ENCODE results near the gene FOXI1.

FOXI1 gene

DNA sequence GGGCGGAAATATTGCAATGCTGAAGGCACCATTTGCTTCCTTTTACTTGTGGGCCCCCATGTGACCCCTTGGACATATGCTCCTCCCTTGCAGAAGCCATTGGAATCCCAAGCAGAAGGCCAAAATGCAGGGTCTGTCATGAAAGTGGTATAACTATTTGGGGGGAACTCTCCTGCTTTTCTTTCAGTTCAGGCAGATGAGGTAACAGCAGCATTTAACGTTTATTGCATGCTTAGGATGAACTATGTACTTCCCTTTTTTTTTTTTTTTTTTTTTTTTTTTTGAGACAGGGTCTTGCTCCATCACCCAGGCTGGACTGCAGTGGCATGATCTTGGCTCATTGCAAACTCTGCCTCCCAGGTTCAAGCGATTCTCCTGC lies 7.8 kb downstream of the FOXI1 start:
- no peak overlapping the region for H3K4me3 ChIP-seq (ENCODE audit: low read depth, low read length)
- no peaks in the 10 kb centered on the region for H3K9me3 ChIP-seq
- no peak for DNase-seq
- H3K27me3 ChIP-seq: no peaks in the 10 kb centered on the region
- H3K4me1 ChIP-seq: no peaks in the 10 kb centered on the region
- no peak for TF ChIP-seq CTCF (IDR thresholded peaks at IDR 0.05; ENCODE audit: low read depth, low read length)
- no peaks in the 10 kb centered on the region for H3K36me3 ChIP-seq

GRCh38 chr5:170114271-170114670 lies 8.6 kb downstream of the FOXI1 start:
- Histone ChIP-seq H3K9me3 (no peaks in the 10 kb centered on the region), H3K36me3 (no peaks in the 10 kb centered on the region), H3K27me3 (peaks cover 1% of the 10 kb centered on the region; the same call in 1 of the 2 replicates), H3K4me3 (ENCODE audit: low read depth, low read length) (no peak overlapping the region), H3K4me1 (no peaks in the 10 kb centered on the region)
- no peak for DNase-seq
- TF ChIP-seq CTCF (IDR thresholded peaks at IDR 0.05; ENCODE audit: low read depth, low read length): no peak

DNA sequence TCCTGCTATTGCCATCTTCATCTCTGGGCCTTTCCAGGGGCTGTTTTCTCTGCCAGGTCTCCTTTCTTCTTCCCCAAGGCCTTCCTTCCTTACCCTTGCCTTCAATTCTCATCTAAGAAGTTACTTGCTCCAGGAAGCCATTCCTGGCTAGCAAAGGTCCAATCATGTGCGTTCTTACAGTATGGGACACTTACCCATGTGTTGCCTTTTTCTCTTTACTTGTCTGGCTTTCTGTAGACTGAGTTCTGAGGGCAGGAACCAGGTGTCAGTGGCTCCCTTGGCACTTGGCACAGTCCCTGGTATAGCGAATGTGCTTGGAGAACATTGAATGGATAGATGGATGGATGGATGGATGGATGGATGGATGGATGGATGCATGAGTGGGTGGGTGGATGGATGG lies 10.2 kb downstream of the FOXI1 start:
- no peaks in the 10 kb centered on the region for H3K4me1 ChIP-seq
- TF ChIP-seq CTCF (IDR thresholded peaks at IDR 0.05; ENCODE audit: low read depth, low read length): no peak
- no peaks in the 10 kb centered on the region for H3K36me3 ChIP-seq
- no peaks in the 10 kb centered on the region for H3K9me3 ChIP-seq
- no peak overlapping the region for H3K4me3 ChIP-seq (ENCODE audit: low read depth, low read length)
- DNase-seq: no peak
- peaks cover 10% of the 10 kb centered on the region for H3K27me3 ChIP-seq

DNA sequence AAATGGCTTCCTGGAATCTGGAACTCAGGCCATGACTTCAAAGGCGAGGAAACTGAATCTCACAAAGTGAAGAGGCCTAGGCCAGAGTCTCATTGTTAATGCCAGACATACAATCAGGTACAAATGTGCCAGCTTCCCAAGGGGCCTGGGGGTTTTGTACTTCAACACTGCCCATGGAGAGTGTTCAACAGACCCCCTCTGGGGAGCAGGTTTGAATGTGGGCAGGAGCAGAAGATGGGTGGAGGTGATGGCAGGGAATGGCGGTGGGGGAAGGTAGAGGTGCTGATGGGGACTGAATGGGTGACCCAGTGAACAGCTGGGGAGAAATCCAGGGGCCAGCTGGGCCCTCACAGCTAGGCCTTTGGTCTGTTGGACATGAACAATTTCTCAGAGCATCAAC lies 12.0 kb downstream of the FOXI1 start:
- H3K36me3 ChIP-seq: no peaks in the 10 kb centered on the region
- no peak overlapping the region for H3K4me3 ChIP-seq (ENCODE audit: low read depth, low read length)
- peaks cover 10% of the 10 kb centered on the region for H3K27me3 ChIP-seq
- no peak for DNase-seq
- no peaks in the 10 kb centered on the region for H3K9me3 ChIP-seq
- TF ChIP-seq CTCF (IDR thresholded peaks at IDR 0.05; ENCODE audit: low read depth, low read length): no peak
- H3K4me1 ChIP-seq: no peaks in the 10 kb centered on the region

DNA sequence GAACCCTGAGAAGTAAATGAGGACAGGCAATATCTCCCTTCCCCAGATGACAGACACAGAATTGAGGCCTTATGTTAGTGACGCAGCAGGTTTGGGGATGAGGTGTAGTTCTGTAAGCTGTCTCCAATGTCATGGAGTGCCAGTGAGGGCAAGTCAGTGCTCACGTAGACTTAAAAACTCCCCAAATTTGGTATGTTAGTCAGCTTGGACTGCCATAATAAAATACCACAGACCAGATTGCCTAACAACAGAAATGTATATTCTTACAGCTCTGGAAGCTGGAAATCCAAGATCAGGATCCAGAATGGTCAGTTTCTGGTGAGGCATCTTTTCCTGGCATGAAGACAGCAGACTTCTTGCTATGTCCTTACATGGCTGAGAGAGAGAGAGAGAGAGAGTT lies 14.9 kb downstream of the FOXI1 start:
- no peaks in the 10 kb centered on the region for H3K9me3 ChIP-seq
- no peaks in the 10 kb centered on the region for H3K36me3 ChIP-seq
- H3K4me1 ChIP-seq: no peaks in the 10 kb centered on the region
- H3K27me3 ChIP-seq: peaks cover 10% of the 10 kb centered on the region
- DNase-seq: no peak
- H3K4me3 ChIP-seq (ENCODE audit: low read depth, low read length): no peak overlapping the region
- TF ChIP-seq CTCF (IDR thresholded peaks at IDR 0.05; ENCODE audit: low read depth, low read length): no peak

DNA sequence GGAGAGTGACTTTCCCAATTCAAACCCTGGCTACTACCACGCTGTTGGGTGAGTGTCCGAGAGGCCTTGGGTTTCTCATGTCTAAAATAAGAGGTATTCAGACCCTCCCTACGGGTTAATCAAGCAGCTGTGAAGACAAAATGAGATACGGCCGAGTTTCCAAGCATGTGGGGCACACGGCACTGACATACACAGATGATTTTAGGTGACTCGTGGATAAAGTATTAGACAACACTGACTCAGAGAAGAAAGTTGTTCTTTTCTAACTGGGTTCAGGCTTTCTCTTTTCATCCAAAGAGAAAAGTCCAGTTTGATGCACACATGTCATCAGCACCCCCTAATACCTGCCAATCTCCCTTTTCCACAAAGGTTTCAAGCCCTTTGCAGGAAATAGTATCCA lies 15.6 kb downstream of the FOXI1 start:
- TF ChIP-seq CTCF (IDR thresholded peaks at IDR 0.05; ENCODE audit: low read depth, low read length): no peak
- DNase-seq: no peak
- H3K36me3 ChIP-seq: no peaks in the 10 kb centered on the region
- peaks cover 10% of the 10 kb centered on the region for H3K27me3 ChIP-seq
- H3K4me3 ChIP-seq (ENCODE audit: low read depth, low read length): no peak overlapping the region
- no peaks in the 10 kb centered on the region for H3K9me3 ChIP-seq
- no peaks in the 10 kb centered on the region for H3K4me1 ChIP-seq
